GM23338 (cell line): ENCODE measurements around the gene TMEM59L.

ENCODE experiments used
- JUNB ChIP-seq: IDR thresholded peaks from one replicate; pipeline ENCODE4 v1.6.1; 2016; ENCODE audit warnings: antibody characterized with exemption; ENCODE audit not compliant: unreplicated experiment
- TF ChIP-seq, protein P1 (sequence below), 2 experiments: fragments of 200-600 bp in 1 of 2; sonication (generic) in 1 of 2; conservative IDR thresholded peaks; 2 replicates each; pipeline versions ENCODE4 v1.5.1 to v1.6.1; 2016 to 2017; ENCODE audit warnings: antibody characterized with exemption in 2 of 2, low read depth in 2 of 2, mild to moderate bottlenecking in 2 of 2, moderate library complexity in 1 of 2

DNA sequence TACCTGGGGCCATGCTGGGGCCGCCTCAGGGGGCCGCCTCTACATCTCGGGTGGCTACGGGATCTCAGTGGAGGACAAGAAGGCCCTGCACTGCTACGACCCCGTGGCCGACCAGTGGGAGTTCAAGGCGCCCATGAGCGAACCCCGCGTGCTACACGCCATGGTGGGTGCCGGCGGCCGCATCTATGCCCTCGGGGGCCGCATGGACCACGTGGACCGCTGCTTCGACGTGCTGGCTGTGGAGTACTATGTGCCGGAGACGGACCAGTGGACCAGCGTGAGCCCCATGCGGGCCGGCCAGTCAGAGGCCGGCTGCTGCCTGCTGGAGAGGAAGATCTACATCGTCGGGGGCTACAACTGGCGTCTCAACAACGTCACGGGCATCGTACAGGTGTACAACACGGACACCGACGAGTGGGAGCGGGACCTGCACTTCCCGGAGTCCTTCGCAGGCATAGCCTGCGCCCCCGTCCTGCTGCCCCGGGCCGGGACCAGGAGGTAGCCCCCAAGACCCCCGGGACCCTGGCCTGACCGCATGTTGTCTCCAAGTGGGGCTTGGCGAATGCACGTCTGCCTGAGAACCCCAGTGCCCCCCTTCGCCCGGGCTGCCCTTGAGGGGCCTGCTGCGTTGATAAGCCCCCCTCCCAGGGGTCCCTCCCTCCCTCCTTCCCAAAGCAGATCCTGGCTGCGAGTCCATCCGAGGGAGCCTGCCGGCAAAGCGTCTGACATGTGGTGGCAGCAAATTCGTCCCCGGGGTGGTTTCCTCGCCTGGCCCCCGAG, 56.3 kb downstream of the TMEM59L start:
- TF ChIP-seq, protein P1, sequence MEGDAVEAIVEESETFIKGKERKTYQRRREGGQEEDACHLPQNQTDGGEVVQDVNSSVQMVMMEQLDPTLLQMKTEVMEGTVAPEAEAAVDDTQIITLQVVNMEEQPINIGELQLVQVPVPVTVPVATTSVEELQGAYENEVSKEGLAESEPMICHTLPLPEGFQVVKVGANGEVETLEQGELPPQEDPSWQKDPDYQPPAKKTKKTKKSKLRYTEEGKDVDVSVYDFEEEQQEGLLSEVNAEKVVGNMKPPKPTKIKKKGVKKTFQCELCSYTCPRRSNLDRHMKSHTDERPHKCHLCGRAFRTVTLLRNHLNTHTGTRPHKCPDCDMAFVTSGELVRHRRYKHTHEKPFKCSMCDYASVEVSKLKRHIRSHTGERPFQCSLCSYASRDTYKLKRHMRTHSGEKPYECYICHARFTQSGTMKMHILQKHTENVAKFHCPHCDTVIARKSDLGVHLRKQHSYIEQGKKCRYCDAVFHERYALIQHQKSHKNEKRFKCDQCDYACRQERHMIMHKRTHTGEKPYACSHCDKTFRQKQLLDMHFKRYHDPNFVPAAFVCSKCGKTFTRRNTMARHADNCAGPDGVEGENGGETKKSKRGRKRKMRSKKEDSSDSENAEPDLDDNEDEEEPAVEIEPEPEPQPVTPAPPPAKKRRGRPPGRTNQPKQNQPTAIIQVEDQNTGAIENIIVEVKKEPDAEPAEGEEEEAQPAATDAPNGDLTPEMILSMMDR (conservative IDR thresholded peaks at IDR 0.05; ENCODE audit: low read depth in 2 of 2), result no peak
- no peak for TF ChIP-seq JUNB
